Hematopoietic multipotent progenitor cell treated with erythropoietin and hydrocortisone succinate and interleukin-3 and kit ligand, for 4 days (in vitro differentiated cells): ENCODE data around the gene MARK2.

ENCODE experiments used
- DNase-seq: peaks from one replicate; pipeline ENCODE4 v3.0.0-alpha.2; 2015

The MARK2 gene

GRCh38 chr11:63884196-63884932 is 45.5 kb downstream of the MARK2 start:
- DNase-seq, result no peak

GRCh38 chr11:63887386-63887999 is 48.6 kb downstream of the MARK2 start:
- DNase-seq, result no peak

GRCh38 chr11:63888170-63889086 is 49.5 kb downstream of the MARK2 start:
- DNase-seq, result peak; percentile 79

GRCh38 chr11:63889344-63889743 is 50.4 kb downstream of the MARK2 start:
- DNase-seq, result no peak

- DNase-seq, result no peak
Observed at GRCh38 chr11:63890368-63890767, 51.5 kb downstream of the MARK2 start.

- peak; percentile 72 for DNase-seq
Observed at GRCh38 chr11:63892228-63892627, 53.3 kb downstream of the MARK2 start.

GRCh38 chr11:63893355-63893754 is 54.4 kb downstream of the MARK2 start:
- no peak for DNase-seq

GRCh38 chr11:63896071-63896470 is 57.2 kb downstream of the MARK2 start:
- no peak for DNase-seq

- DNase-seq, result no peak
Observed at GRCh38 chr11:63897459-63898146, 58.7 kb downstream of the MARK2 start.

- peak; percentile 66 for DNase-seq
Observed at GRCh38 chr11:63901660-63902059, 62.8 kb downstream of the MARK2 start.

GRCh38 chr11:63903884-63904283 is 65.0 kb downstream of the MARK2 start:
- DNase-seq, result no peak

GRCh38 chr11:63904743-63905142 is 65.8 kb downstream of the MARK2 start:
- DNase-seq, result no peak

GRCh38 chr11:63905179-63905578 is 66.3 kb downstream of the MARK2 start:
- no peak for DNase-seq

GRCh38 chr11:63906087-63906486 is 67.2 kb downstream of the MARK2 start:
- no peak for DNase-seq

- peak; percentile 67 for DNase-seq
Observed at GRCh38 chr11:63906585-63906984, 67.7 kb downstream of the MARK2 start.

- DNase-seq, result no peak
Observed at GRCh38 chr11:63907063-63907462, 68.2 kb downstream of the MARK2 start.

GRCh38 chr11:63907808-63908530 is 69.1 kb downstream of the MARK2 start:
- DNase-seq, result no peak

- no peak for DNase-seq
Observed at GRCh38 chr11:63908631-63909401, 69.9 kb downstream of the MARK2 start.

GRCh38 chr11:63909591-63910506 is 70.9 kb downstream of the MARK2 start:
- peak; percentile 41 for DNase-seq

- DNase-seq, result no peak
Observed at GRCh38 chr11:63910675-63911074, 71.8 kb downstream of the MARK2 start.
